T-helper 2 cell treated with Interferon-gamma antibody and Interleukin-4, amounts not matched to agents 5 μg/mL and 100 μg/mL, for 36 hours (primary cell): ENCODE data around the gene TMEM52.

Source experiments
- DNase-seq: peaks from one replicate; pipeline ENCODE4 v3.0.0; 2021; ENCODE audit warnings: low spot score
- H3K27ac Mint-ChIP-seq: one replicate; pipeline ENCODE4 v1.8.0; 2021; ENCODE audit warnings: mild to moderate bottlenecking, mixed read lengths
- H3K27me3 Mint-ChIP-seq: one replicate; pipeline ENCODE4 v1.8.0; 2021; ENCODE audit warnings: low read depth, mixed read lengths
- H3K36me3 Mint-ChIP-seq: one replicate; pipeline ENCODE4 v1.8.0; 2021; ENCODE audit warnings: low read depth, mixed read lengths
- H3K4me1 Mint-ChIP-seq: one replicate; pipeline ENCODE4 v1.8.0; 2021; ENCODE audit warnings: low read depth, mixed read lengths
- H3K4me3 Mint-ChIP-seq: one replicate; pipeline ENCODE4 v1.8.0; 2022; ENCODE audit warnings: mild to moderate bottlenecking, moderate library complexity, mixed read lengths
- H3K9me3 Mint-ChIP-seq: one replicate; pipeline ENCODE4 v1.8.0; 2021; ENCODE audit warnings: mixed read lengths

Gene TMEM52

GRCh38 chr1:1918901-1919303 is at the start of gene TMEM52:
Gene TMEM52, minus strand, starts transcription at chr1:1919279. Its CDS starts 14 bp downstream, at chr1:1919265.
- Mint-ChIP-seq H3K36me3 (no peaks in the 10 kb centered on the region), H3K27me3 (peaks cover 6% of the 10 kb centered on the region), H3K27ac (peak within 1 kb of the TSS; percentile 71), H3K9me3 (no peaks in the 10 kb centered on the region), H3K4me3 (peak within 1 kb of the TSS; percentile 63), H3K4me1 (peaks cover 3% of the 10 kb centered on the region)
- no peak for DNase-seq

DNA sequence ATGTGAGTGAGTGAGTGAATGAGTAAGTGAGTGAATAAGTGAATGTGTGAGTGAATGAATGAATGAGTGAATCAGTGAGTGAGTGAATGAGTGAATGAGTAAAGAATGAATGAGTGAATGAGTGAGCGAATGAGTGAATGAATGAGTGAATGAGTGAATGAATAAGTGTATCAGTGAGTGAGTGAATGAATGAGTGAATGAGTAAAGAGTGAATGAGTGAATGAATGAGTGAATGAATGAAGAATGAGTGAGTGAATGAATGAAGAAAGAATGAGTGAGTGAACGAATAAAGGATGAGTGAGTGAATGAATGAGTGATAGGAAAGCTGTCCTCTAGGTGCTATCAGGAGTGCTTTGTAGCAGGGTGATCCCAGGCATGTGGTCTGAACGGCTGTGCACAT is 48.8 kb upstream of the TMEM52 start:
- H3K27me3 Mint-ChIP-seq: no peaks in the 10 kb centered on the region
- H3K4me1 Mint-ChIP-seq: no peaks in the 10 kb centered on the region
- no peaks in the 10 kb centered on the region for H3K36me3 Mint-ChIP-seq
- peaks cover 3% of the 10 kb centered on the region for H3K9me3 Mint-ChIP-seq
- H3K27ac Mint-ChIP-seq: no peak overlapping the region
- H3K4me3 Mint-ChIP-seq: no peak overlapping the region
- DNase-seq: no peak

- H3K4me3 Mint-ChIP-seq: no peak overlapping the region
Measured at GRCh38 chr1:1967151-1967550, 48.1 kb upstream of the TMEM52 start.

DNA sequence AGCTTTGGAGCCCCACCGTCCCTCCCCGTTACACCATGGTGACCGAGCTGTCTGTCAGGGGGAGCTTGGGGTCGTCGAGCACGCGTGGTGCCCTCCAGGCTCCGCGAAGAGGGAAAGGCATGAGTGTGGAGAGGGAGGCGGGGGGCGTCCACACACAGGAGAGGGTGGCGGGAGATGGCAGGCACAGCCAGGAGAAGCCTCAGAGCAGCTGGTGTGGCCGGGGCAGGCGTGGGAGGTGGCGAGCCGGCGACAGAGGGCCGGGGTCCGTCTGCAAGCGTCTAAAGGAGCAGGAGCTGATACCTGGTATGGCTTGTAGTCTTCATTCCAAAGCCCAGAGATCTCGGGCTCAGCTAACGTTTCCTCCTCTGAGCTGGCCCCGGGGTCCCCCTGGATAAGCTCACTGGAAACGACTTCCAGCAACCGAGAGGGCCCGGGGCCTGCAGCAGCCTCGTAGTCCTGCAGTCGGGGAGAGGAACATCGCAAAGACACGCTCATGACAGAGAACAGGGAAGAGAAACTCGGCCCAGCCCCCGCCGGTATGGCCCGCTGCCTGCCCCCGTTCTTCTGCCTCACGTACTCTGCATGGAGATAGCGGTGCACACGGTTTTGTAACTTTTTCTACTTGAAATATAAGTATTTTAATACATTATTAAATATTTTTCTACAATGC is 47.1 kb upstream of the TMEM52 start:
- no peak overlapping the region for H3K27ac Mint-ChIP-seq
- H3K4me3 Mint-ChIP-seq: no peak overlapping the region
- H3K36me3 Mint-ChIP-seq: no peaks in the 10 kb centered on the region
- DNase-seq: no peak
- no peaks in the 10 kb centered on the region for H3K4me1 Mint-ChIP-seq
- H3K27me3 Mint-ChIP-seq: peaks cover 3% of the 10 kb centered on the region
- H3K9me3 Mint-ChIP-seq: no peaks in the 10 kb centered on the region

More at GRCh38 chr1:1967151-1967550, 48.1 kb upstream of the TMEM52 start:
- no peaks in the 10 kb centered on the region for H3K27me3 Mint-ChIP-seq
- peaks cover 3% of the 10 kb centered on the region for H3K9me3 Mint-ChIP-seq
- H3K4me1 Mint-ChIP-seq: no peaks in the 10 kb centered on the region
- no peak overlapping the region for H3K27ac Mint-ChIP-seq
- DNase-seq: no peak
- H3K36me3 Mint-ChIP-seq: no peaks in the 10 kb centered on the region

DNA sequence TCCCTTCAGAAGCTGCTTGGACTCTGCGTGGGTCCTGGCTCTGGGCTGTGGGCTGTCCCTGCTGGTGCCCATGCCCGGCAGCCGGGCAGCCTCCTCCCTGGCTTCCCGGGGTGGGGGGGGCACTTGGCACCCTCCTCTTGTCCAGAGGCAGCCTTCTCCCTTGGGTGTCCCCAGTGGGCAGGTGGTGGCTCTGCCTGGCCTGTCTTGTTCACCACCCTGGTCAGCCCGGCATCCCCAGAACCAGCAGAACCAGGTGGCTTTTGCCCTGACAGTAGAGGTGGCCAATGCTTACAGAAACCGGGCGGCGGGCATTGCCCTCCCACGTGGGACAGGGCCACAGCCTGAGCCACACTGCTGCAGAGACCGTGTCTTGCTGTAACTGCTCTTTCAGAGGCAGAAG is 46.5 kb upstream of the TMEM52 start:
- peaks cover 5% of the 10 kb centered on the region for H3K27me3 Mint-ChIP-seq
- H3K27ac Mint-ChIP-seq: no peak overlapping the region
- H3K4me3 Mint-ChIP-seq: no peak overlapping the region
- DNase-seq: no peak
- H3K9me3 Mint-ChIP-seq: no peaks in the 10 kb centered on the region
- no peaks in the 10 kb centered on the region for H3K36me3 Mint-ChIP-seq
- no peaks in the 10 kb centered on the region for H3K4me1 Mint-ChIP-seq

DNA sequence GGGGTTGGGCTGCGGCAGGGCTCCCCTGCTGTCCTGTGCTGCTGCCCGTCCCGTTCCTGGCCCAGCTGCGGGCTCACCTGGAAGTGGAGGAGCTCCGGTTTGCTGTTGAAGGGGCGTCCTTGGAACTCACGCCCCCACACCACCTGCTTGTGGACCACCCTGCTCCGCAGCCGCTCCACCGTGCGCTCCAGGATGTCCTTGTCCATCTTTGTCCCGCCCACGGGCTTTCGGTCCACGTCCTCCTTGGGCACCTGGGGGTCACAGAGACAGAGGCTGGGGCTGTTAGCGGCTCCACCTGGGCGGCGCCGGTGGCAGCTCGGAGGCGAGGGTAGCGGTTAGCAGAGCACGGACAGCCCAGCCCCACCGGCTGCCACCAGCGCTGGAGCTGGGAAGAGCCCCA is 45.7 kb upstream of the TMEM52 start:
- DNase-seq: no peak
- H3K27me3 Mint-ChIP-seq: peaks cover 5% of the 10 kb centered on the region
- no peak overlapping the region for H3K4me3 Mint-ChIP-seq
- no peaks in the 10 kb centered on the region for H3K36me3 Mint-ChIP-seq
- no peak overlapping the region for H3K27ac Mint-ChIP-seq
- H3K9me3 Mint-ChIP-seq: no peaks in the 10 kb centered on the region
- H3K4me1 Mint-ChIP-seq: no peaks in the 10 kb centered on the region

GRCh38 chr1:1963570-1963969 is 44.5 kb upstream of the TMEM52 start:
- no peaks in the 10 kb centered on the region for H3K36me3 Mint-ChIP-seq
- no peaks in the 10 kb centered on the region for H3K4me1 Mint-ChIP-seq
- H3K4me3 Mint-ChIP-seq: no peak overlapping the region
- no peaks in the 10 kb centered on the region for H3K9me3 Mint-ChIP-seq
- no peak overlapping the region for H3K27ac Mint-ChIP-seq
- DNase-seq: no peak
- H3K27me3 Mint-ChIP-seq: peaks cover 5% of the 10 kb centered on the region

DNA sequence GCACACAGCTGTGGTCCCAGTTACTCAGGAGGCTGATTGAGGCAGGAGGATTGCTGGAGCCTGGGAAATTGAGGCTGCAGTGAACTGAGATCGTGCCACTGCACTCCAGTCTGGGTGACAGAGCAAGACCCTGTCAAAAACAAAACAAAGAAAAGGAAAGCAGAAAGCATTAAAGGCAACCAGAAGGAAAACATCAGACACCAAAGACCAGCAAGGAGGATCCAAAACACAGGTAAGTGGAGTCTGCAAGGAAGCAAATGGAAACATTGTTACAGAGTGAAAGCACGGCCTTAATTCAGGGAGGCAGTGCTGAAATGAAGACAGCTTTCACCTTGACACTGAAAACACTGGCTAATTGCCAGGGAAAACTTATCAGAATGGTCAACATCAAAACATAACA is 43.7 kb upstream of the TMEM52 start:
- Mint-ChIP-seq H3K4me1 (no peaks in the 10 kb centered on the region), H3K27me3 (peaks cover 5% of the 10 kb centered on the region)

DNA sequence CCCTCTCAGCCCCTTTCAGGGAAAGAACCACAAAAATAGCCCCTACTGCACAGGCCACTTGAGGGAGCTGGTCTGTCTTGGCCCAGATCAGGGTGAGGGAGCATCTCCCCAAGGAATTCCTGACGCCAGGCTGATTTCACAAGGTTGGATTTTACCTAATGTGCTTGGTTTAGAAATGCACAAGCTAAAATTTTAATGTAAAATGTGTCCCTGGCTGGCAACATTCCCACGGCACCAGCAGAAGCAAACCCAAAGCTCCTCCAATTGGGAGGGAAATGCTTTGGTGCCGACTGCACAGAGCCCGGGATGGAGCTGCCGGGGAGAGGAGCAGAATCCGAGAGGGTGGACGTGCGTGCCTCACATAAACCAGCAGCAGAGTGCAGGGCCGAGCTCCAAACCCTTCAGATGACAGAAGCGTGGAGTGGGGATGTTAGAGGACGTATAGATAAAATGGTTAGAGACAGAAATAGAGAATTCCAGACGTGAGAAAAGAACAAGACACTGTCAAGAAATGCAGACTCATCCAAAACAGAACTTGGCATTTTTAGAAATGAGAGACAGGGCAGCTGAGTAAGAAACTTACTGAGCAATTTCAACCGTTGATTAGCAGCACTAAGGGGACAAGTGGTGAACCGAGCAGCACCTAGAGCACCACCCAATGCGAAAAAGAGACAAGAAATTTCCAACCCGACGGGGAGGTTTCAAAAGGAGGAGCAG is 41.6 kb upstream of the TMEM52 start:
- no peak for DNase-seq
- Mint-ChIP-seq H3K36me3 (no peaks in the 10 kb centered on the region), H3K27ac (no peak overlapping the region), H3K4me3 (no peak overlapping the region), H3K27me3 (peaks cover 5% of the 10 kb centered on the region), H3K9me3 (no peaks in the 10 kb centered on the region), H3K4me1 (no peaks in the 10 kb centered on the region)

More for the DNA sequence above, 43.7 kb upstream of the TMEM52 start:
- Mint-ChIP-seq H3K9me3 (no peaks in the 10 kb centered on the region), H3K36me3 (no peaks in the 10 kb centered on the region), H3K4me3 (no peak overlapping the region), H3K27ac (no peak overlapping the region)
- DNase-seq: no peak

GRCh38 chr1:1959840-1960479 is 40.9 kb upstream of the TMEM52 start:
- Mint-ChIP-seq H3K27me3 (peaks cover 5% of the 10 kb centered on the region), H3K27ac (no peak overlapping the region), H3K9me3 (no peaks in the 10 kb centered on the region), H3K4me3 (no peak overlapping the region), H3K36me3 (no peaks in the 10 kb centered on the region), H3K4me1 (no peaks in the 10 kb centered on the region)
- DNase-seq: peak; percentile 54

DNA sequence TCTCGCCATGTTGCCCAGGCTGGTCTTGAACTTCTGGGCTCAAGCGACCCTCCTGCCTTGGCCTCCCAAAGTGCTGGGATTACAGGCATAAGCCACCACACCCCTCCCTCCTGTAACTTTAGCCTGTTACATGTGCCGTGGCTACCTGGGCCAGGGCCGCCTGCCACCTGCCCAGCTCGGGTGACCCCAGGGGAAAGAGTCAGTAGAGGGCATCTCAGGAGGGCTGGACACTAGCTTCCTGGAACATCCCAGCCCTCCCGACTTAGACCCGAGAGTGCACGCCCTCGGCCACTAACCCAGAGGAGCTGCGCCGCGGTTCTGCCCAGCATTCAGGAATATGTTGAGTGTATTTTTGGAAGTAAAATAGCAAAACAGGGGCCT is 40.4 kb upstream of the TMEM52 start:
- peaks cover 5% of the 10 kb centered on the region for H3K27me3 Mint-ChIP-seq
- no peaks in the 10 kb centered on the region for H3K4me1 Mint-ChIP-seq
- no peaks in the 10 kb centered on the region for H3K36me3 Mint-ChIP-seq
- no peak for DNase-seq
- H3K4me3 Mint-ChIP-seq: no peak overlapping the region
- no peak overlapping the region for H3K27ac Mint-ChIP-seq
- H3K9me3 Mint-ChIP-seq: no peaks in the 10 kb centered on the region

GRCh38 chr1:1958071-1958541 is 39.0 kb upstream of the TMEM52 start:
- Mint-ChIP-seq H3K27me3 (peaks cover 5% of the 10 kb centered on the region), H3K36me3 (no peaks in the 10 kb centered on the region), H3K4me1 (no peaks in the 10 kb centered on the region), H3K9me3 (no peaks in the 10 kb centered on the region), H3K4me3 (no peak overlapping the region), H3K27ac (no peak overlapping the region)
- DNase-seq: no peak

DNA sequence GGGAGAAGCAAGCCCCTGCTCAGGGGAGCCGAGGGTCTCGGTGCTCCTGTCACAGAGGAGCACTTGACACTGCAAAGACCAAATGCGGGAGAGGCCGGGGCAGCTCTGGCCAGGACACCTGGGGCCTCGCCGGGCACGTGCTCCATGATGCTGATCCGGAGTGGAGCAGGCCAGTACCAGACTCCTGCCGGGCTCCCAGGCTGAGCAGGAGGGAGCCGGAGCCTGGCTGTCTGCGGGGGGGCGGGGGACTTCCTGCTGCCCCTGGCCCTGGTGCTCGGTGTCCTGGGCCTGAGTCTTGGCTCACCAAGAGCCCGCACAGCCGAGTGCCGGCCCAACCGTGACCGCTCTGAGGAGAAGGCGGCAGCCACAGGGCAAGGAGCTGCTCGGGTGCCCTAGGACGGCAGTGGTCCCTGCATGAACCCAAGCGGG is 38.5 kb upstream of the TMEM52 start:
- no peak for DNase-seq
- H3K4me3 Mint-ChIP-seq: no peak overlapping the region
- H3K27ac Mint-ChIP-seq: no peak overlapping the region
- peaks cover 5% of the 10 kb centered on the region for H3K27me3 Mint-ChIP-seq
- no peaks in the 10 kb centered on the region for H3K9me3 Mint-ChIP-seq
- H3K36me3 Mint-ChIP-seq: no peaks in the 10 kb centered on the region
- no peaks in the 10 kb centered on the region for H3K4me1 Mint-ChIP-seq
